Breast epithelium (tissue), 3 donors: ENCODE measurements around the gene CTSG.

ENCODE experiments used
- CTCF ChIP-seq, 3 donors: fragments of 450-650 bp; IDR thresholded peaks; one replicate each; pipeline ENCODE4 v1.5.1; 2016 to 2017; ENCODE audit warnings: antibody characterized with exemption in 3 of 3, mild to moderate bottlenecking in 3 of 3, moderate library complexity in 3 of 3
- POLR2A ChIP-seq: fragments of 450-650 bp; IDR thresholded peaks from one replicate; pipeline ENCODE4 v1.6.1; 2016; ENCODE audit warnings: antibody characterized with exemption, mild to moderate bottlenecking, moderate library complexity
- POLR2AphosphoS5 ChIP-seq, 3 donors: sonication (generic); formaldehyde crosslinking; IDR thresholded peaks; one replicate each; pipeline ENCODE4 v1.6.1; 2017; ENCODE audit warnings: antibody characterized with exemption in 3 of 3

GRCh38 chr14:24563505-24563904 lies 12.5 kb downstream of the CTSG start:
- TF ChIP-seq CTCF (IDR thresholded peaks at IDR 0.05) (no peak), POLR2A (no peak), POLR2AphosphoS5 (IDR thresholded peaks at IDR 0.05) (no peak)
